SU-DHL-6 (cell line): Measurements from ENCODE around the gene GJB4.

Experiments
- H2AFZ ChIP-seq: fragments of 200-600 bp; sonication (generic); 2 replicates; pipeline ENCODE4 v1.6.1; 2014; ENCODE audit warnings: low read depth, mild to moderate bottlenecking, moderate library complexity, mixed read lengths, antibody characterized with exemption, low read length; ENCODE audit not compliant: severe bottlenecking
- H3F3A ChIP-seq: fragments of 200-600 bp; shearing (Covaris generic); 2 replicates; pipeline ENCODE4 v1.6.0; 2016; ENCODE audit warnings: antibody characterized with exemption, mild to moderate bottlenecking; ENCODE audit not compliant: insufficient read depth
- H3K27ac ChIP-seq: fragments of 200-600 bp; sonication (generic); 2 replicates; pipeline ENCODE4 v1.5.1; 2016; ENCODE audit warnings: low read depth, mild to moderate bottlenecking, low read length, moderate library complexity, mixed read lengths
- H3K27me3 ChIP-seq: fragments of 200-600 bp; sonication (generic), shearing (Covaris generic); 2 replicates; pipeline ENCODE4 v1.6.0; 2014; ENCODE audit warnings: mild to moderate bottlenecking, low read length
- H3K36me3 ChIP-seq: fragments of 200-600 bp; sonication (generic); 2 replicates; pipeline ENCODE4 v1.6.1; 2014; ENCODE audit warnings: mild to moderate bottlenecking, low read length, mixed read lengths
- H3K4me2 ChIP-seq: fragments of 300-600, 200-600 bp; shearing (Covaris generic), sonication (generic); 2 replicates; pipeline ENCODE4 v1.6.0; 2014; ENCODE audit warnings: low read length, low read depth, mild to moderate bottlenecking; ENCODE audit not compliant: poor library complexity, severe bottlenecking
- H3K4me3 ChIP-seq: fragments of 200-600 bp; sonication (generic); 2 replicates; pipeline ENCODE4 v1.5.1; 2014; ENCODE audit warnings: antibody characterized with exemption, low read length, mild to moderate bottlenecking, mixed read lengths; ENCODE audit not compliant: insufficient read depth, poor library complexity, severe bottlenecking
- H3K79me2 ChIP-seq: fragments of 200-600 bp; sonication (generic); 2 replicates; pipeline ENCODE4 v1.6.1; 2014; ENCODE audit warnings: mild to moderate bottlenecking, low read length, moderate library complexity; ENCODE audit not compliant: insufficient read depth
- H3K9ac ChIP-seq: fragments of 200-600 bp; sonication (generic); 2 replicates; pipeline ENCODE4 v1.7.0; 2014; ENCODE audit warnings: mild to moderate bottlenecking, low read length
- H3K9me2 ChIP-seq: fragments of 200-600 bp; sonication (generic); replicated peaks from 2 replicates; pipeline ENCODE4 v1.6.1; 2014; ENCODE audit warnings: low read length; ENCODE audit not compliant: insufficient read depth
- H3K9me3 ChIP-seq: fragments of 200-600 bp; sonication (generic); 2 replicates; pipeline ENCODE4 v1.6.1; 2014; ENCODE audit warnings: low read length, mixed read lengths; ENCODE audit not compliant: insufficient read depth
- H4K20me1 ChIP-seq: fragments of 200-600 bp; sonication (generic); 2 replicates; pipeline ENCODE4 v1.6.1; 2014; ENCODE audit warnings: low read depth, mild to moderate bottlenecking, antibody characterized with exemption, low read length, moderate library complexity, mixed read lengths
- CTCF ChIP-seq: fragments of 200-600 bp; sonication (generic); IDR thresholded peaks from one replicate; pipeline ENCODE4 v1.5.1; 2017; ENCODE audit warnings: antibody characterized with exemption, mild to moderate bottlenecking, low read length, moderate library complexity; ENCODE audit not compliant: insufficient read depth, poor library complexity, severe bottlenecking
- EZH2phosphoT487 ChIP-seq: fragments of 200-600 bp; sonication (generic), shearing (Covaris generic); conservative IDR thresholded peaks from 2 replicates; pipeline ENCODE4 v1.6.1; 2018; ENCODE audit warnings: mild to moderate bottlenecking, antibody characterized with exemption, low read length, moderate library complexity, mixed read lengths

Gene GJB4

GRCh38 chr1:34754964-34755637 lies 4.4 kb upstream of the GJB4 start, which contains the start of gene GJB5:
Gene GJB5 (plus strand): TSS chr1:34755047. CDS start chr1:34757331, 2,284 bp downstream.
- Histone ChIP-seq H3K9ac (no peak within 1 kb of the TSS), H3K4me3 (no peak within 1 kb of the TSS), H2AFZ (no peak within 1 kb of the TSS), H3K36me3 (no peaks in the 10 kb centered on the region), H4K20me1 (no peaks in the 10 kb centered on the region), H3K4me2 (no peak within 1 kb of the TSS), H3K9me3 (no peaks in the 10 kb centered on the region), H3F3A (no peaks in the 10 kb centered on the region), H3K9me2 (no peaks in the 10 kb centered on the region), H3K27ac (no peak within 1 kb of the TSS), H3K27me3 (no peaks in the 10 kb centered on the region), H3K79me2 (no peaks in the 10 kb centered on the region)
- TF ChIP-seq CTCF: no peak
- no peak for TF ChIP-seq EZH2phosphoT487

- H3K79me2 ChIP-seq: no peaks in the 10 kb centered on the region
Observed at GRCh38 chr1:34755961-34756360, 3.6 kb upstream of the GJB4 start.

GRCh38 chr1:34757386-34757785 lies 2.2 kb upstream of the GJB4 start:
- Histone ChIP-seq H3K4me2 (no peak overlapping the region), H3K9ac (no peak overlapping the region), H3K9me3 (no peaks in the 10 kb centered on the region), H3K36me3 (no peaks in the 10 kb centered on the region), H3K27me3 (no peaks in the 10 kb centered on the region), H3F3A (no peaks in the 10 kb centered on the region), H3K4me3 (no peak overlapping the region), H3K79me2 (no peaks in the 10 kb centered on the region), H3K27ac (no peak overlapping the region), H4K20me1 (no peaks in the 10 kb centered on the region), H2AFZ (no peak overlapping the region), H3K9me2 (no peaks in the 10 kb centered on the region)
- TF ChIP-seq CTCF: no peak
- no peak for TF ChIP-seq EZH2phosphoT487

More at GRCh38 chr1:34755961-34756360, 3.6 kb upstream of the GJB4 start:
- no peak overlapping the region for H3K4me3 ChIP-seq
- H3F3A ChIP-seq: no peaks in the 10 kb centered on the region
- H4K20me1 ChIP-seq: no peaks in the 10 kb centered on the region
- no peaks in the 10 kb centered on the region for H3K9me2 ChIP-seq
- H3K9ac ChIP-seq: no peak overlapping the region
- H3K4me2 ChIP-seq: no peak overlapping the region
- H3K27ac ChIP-seq: no peak overlapping the region
- TF ChIP-seq CTCF: no peak
- TF ChIP-seq EZH2phosphoT487: no peak
- H3K27me3 ChIP-seq: no peaks in the 10 kb centered on the region
- H3K36me3 ChIP-seq: no peaks in the 10 kb centered on the region
- no peak overlapping the region for H2AFZ ChIP-seq
- H3K9me3 ChIP-seq: no peaks in the 10 kb centered on the region
